IPS-18a (cell line): ENCODE measurements around the gene MXI1.
"Not testable (repeated sequence)": the region's sequence is repeated elsewhere in the genome, so short reads cannot be mapped to it uniquely, and the experiment has no call there.

Source experiments
- H3K27ac ChIP-seq: one replicate; pipeline ENCODE4 v1.5.1; 2013; ENCODE audit warnings: low read length
- H3K27me3 ChIP-seq: one replicate; pipeline ENCODE4 v1.6.1; 2013; ENCODE audit warnings: mild to moderate bottlenecking, low read length; ENCODE audit not compliant: control insufficient read depth, insufficient read depth
- H3K36me3 ChIP-seq: one replicate; pipeline ENCODE4 v1.6.1; 2013; ENCODE audit warnings: low read depth, low read length; ENCODE audit not compliant: control insufficient read depth
- H3K4me1 ChIP-seq: one replicate; pipeline ENCODE4 v1.6.1; 2013; ENCODE audit warnings: low read depth, low read length; ENCODE audit not compliant: control insufficient read depth
- H3K4me3 ChIP-seq: one replicate; pipeline ENCODE4 v1.5.1; 2013; ENCODE audit warnings: low read length
- H3K9ac ChIP-seq: one replicate; pipeline ENCODE4 v1.6.1; 2013; ENCODE audit warnings: mild to moderate bottlenecking, low read length, moderate library complexity
- H3K9me3 ChIP-seq: one replicate; pipeline ENCODE4 v1.6.1; 2013; ENCODE audit warnings: low read depth, low read length; ENCODE audit not compliant: control insufficient read depth

The MXI1 gene

DNA sequence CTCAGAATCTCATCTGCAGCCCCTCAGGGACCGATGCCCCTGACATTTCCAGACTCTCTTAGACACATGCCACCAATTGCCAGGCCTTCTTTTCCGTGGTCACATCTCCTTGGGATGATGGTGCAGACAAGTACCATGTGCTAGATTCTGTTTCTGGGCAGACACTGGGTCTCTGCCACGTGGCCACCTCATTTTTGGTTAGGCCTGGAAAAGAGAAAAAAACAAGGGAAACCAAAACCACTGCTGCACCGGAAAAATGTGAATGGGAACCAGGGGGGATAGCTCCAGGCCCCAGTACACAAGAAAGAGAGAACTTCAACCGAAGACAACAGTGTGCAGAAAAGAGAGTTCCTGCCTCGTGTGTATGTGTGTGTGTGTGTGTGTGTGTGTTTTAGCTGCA lies 23.0 kb upstream of the MXI1 start:
- Histone ChIP-seq H3K36me3 (no peaks in the 10 kb centered on the region), H3K27me3 (peaks cover 3% of the 10 kb centered on the region)

GRCh38 chr10:110185646-110186182 lies 21.7 kb upstream of the MXI1 start:
- H3K4me3 ChIP-seq, H3K9me3 ChIP-seq, H3K4me1 ChIP-seq, H3K27me3 ChIP-seq, H3K36me3 ChIP-seq, H3K9ac ChIP-seq, H3K27ac ChIP-seq: not testable (repeated sequence)

More for the DNA sequence above, 23.0 kb upstream of the MXI1 start:
- Histone ChIP-seq H3K9me3 (no peaks in the 10 kb centered on the region), H3K9ac (no peak overlapping the region), H3K4me1 (no peaks in the 10 kb centered on the region), H3K27ac (no peak overlapping the region), H3K4me3 (no peak overlapping the region)

DNA sequence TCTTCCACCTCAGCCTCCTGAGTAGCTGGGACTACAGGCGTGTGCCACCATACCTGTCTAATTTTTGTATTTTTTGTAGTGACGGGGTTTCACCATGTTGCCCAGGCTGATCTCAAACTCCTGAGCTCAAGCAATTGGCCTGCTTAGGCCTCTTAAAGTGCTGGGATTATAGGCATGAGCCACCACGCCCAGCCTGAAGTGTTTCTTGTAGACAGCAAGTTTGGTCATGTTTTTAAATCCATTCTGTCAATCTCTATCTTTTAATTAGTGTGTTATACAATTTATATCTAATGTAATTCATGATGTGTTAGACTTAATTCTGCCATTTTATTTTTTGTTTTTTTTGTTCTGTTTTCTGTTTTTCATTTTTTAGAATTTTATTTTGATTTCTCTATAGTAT lies 17.2 kb upstream of the MXI1 start:
- no peak overlapping the region for H3K4me3 ChIP-seq
- no peaks in the 10 kb centered on the region for H3K36me3 ChIP-seq
- peaks cover 5% of the 10 kb centered on the region for H3K27me3 ChIP-seq
- H3K9ac ChIP-seq: no peak overlapping the region
- no peak overlapping the region for H3K27ac ChIP-seq
- no peaks in the 10 kb centered on the region for H3K4me1 ChIP-seq
- H3K9me3 ChIP-seq: no peaks in the 10 kb centered on the region

DNA sequence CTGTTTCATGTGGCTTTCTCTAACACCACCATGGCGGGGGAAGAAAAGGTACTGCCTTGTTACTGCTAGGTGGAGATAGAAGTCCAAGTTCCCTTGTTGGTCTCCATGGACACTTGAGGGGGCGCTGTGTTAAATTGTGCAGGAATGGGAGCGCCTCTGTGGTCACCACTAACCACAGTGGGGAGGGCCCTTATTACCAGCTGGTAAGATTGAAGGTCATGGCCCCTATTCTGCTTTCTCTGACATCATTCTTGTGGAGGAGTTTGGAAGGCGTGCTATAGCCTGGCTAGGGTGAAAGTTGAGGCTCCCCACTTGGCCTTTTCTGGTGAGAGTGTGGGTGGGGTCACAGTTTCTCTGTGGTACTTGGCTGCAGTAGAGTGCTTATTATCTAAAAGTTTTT lies 14.9 kb upstream of the MXI1 start:
- H3K36me3 ChIP-seq: no peaks in the 10 kb centered on the region
- no peaks in the 10 kb centered on the region for H3K9me3 ChIP-seq

DNA sequence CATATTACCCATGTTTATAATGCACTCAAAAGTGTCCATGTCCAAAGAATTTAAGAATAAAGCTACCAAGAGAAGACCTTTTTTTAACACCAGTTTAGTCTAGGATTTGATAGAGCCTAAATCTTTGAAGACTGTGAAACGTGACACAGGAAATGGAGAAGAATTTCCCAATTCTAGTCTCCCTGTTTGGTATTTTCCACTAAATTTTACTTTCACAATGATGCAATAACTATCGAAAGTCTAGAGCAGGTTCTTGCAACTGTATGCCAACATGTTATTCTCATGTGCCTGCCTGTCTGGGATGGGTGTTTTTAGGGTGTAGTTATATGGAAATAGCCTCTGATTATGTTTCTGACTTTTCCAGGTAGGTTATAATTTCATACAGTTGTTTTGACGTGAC lies 6.9 kb upstream of the MXI1 start:
- Histone ChIP-seq H3K4me3 (no peak overlapping the region), H3K27ac (no peak overlapping the region), H3K9me3 (no peaks in the 10 kb centered on the region)

More for the DNA sequence above, 14.9 kb upstream of the MXI1 start:
- no peak overlapping the region for H3K27ac ChIP-seq
- no peaks in the 10 kb centered on the region for H3K4me1 ChIP-seq
- H3K9ac ChIP-seq: no peak overlapping the region
- peaks cover 10% of the 10 kb centered on the region for H3K27me3 ChIP-seq
- H3K4me3 ChIP-seq: no peak overlapping the region

GRCh38 chr10:110201046-110201445 lies 6.4 kb upstream of the MXI1 start:
- not testable (repeated sequence) for H3K9ac ChIP-seq, H3K4me1 ChIP-seq, H3K36me3 ChIP-seq, H3K27ac ChIP-seq, H3K4me3 ChIP-seq, H3K9me3 ChIP-seq
- peaks cover 48% of the 10 kb centered on the region for H3K27me3 ChIP-seq

More for the DNA sequence above, 6.9 kb upstream of the MXI1 start:
- Histone ChIP-seq H3K4me1 (peaks cover 7% of the 10 kb centered on the region), H3K9ac (no peak overlapping the region), H3K36me3 (no peaks in the 10 kb centered on the region), H3K27me3 (peaks cover 46% of the 10 kb centered on the region)

- no peak overlapping the region for H3K27ac ChIP-seq
- no peak overlapping the region for H3K9ac ChIP-seq
- H3K27me3 ChIP-seq: peaks cover 68% of the 10 kb centered on the region
- H3K4me3 ChIP-seq: no peak overlapping the region
- no peaks in the 10 kb centered on the region for H3K9me3 ChIP-seq
- H3K4me1 ChIP-seq: peaks cover 10% of the 10 kb centered on the region
- H3K36me3 ChIP-seq: no peaks in the 10 kb centered on the region
Observed at GRCh38 chr10:110203500-110204455, 3.6 kb upstream of the MXI1 start.

- peaks cover 74% of the 10 kb centered on the region for H3K27me3 ChIP-seq
Observed at GRCh38 chr10:110205051-110205675, 2.2 kb upstream of the MXI1 start.

GRCh38 chr10:110207805-110208613 lies 604 bp downstream of the MXI1 start:
- H3K27me3 ChIP-seq: peaks cover 89% of the 10 kb centered on the region
- peaks cover 20% of the 10 kb centered on the region for H3K4me1 ChIP-seq
- no peaks in the 10 kb centered on the region for H3K9me3 ChIP-seq
- H3K9ac ChIP-seq: peak overlapping the region; percentile 27
- no peaks in the 10 kb centered on the region for H3K36me3 ChIP-seq
- peak overlapping the region; percentile 63 for H3K4me3 ChIP-seq
- no peak overlapping the region for H3K27ac ChIP-seq

More at GRCh38 chr10:110205051-110205675, 2.2 kb upstream of the MXI1 start:
- Histone ChIP-seq H3K36me3 (no peaks in the 10 kb centered on the region), H3K9me3 (no peaks in the 10 kb centered on the region), H3K4me3 (peak overlapping the region; percentile 41), H3K4me1 (peaks cover 17% of the 10 kb centered on the region), H3K27ac (no peak overlapping the region), H3K9ac (no peak overlapping the region)

GRCh38 chr10:110208614-110209453 lies 1.4 kb downstream of the MXI1 start:
- Histone ChIP-seq H3K4me1 (peaks cover 20% of the 10 kb centered on the region), H3K27ac (no peak overlapping the region), H3K4me3 (peak overlapping the region; percentile 80), H3K9me3 (no peaks in the 10 kb centered on the region), H3K27me3 (peaks cover 89% of the 10 kb centered on the region), H3K9ac (peak overlapping the region; percentile 27), H3K36me3 (no peaks in the 10 kb centered on the region)
